ENCODE measurements around the gene GPR119.
"Not testable (repeated sequence)": the region's sequence is repeated elsewhere in the genome, so short reads cannot be mapped to it uniquely, and the experiment has no call there.

Gene GPR119

GRCh38 chrX:130385520-130385919 lies at the start of gene GPR119:
Gene GPR119, minus strand, starts transcription at chrX:130385674. Its CDS starts 227 bp downstream, at chrX:130385447.
- no peak for DNase-seq (ENCODE audit: low spot score)

- not testable (repeated sequence) for DNase-seq (ENCODE audit: low spot score)
Observed at GRCh38 chrX:130429236-130429635, 43.8 kb upstream of the GPR119 start.

- DNase-seq (ENCODE audit: low spot score) = no peak
Observed at GRCh38 chrX:130426531-130426930, 41.1 kb upstream of the GPR119 start.

- no peak for DNase-seq (ENCODE audit: low spot score)
Observed at GRCh38 chrX:130419263-130419662, 33.8 kb upstream of the GPR119 start.

GRCh38 chrX:130418740-130419139 lies 33.3 kb upstream of the GPR119 start:
- no peak for DNase-seq (ENCODE audit: low spot score)

GRCh38 chrX:130418066-130418465 lies 32.6 kb upstream of the GPR119 start:
- no peak for DNase-seq (ENCODE audit: low spot score)

- DNase-seq (ENCODE audit: low spot score) = no peak
Observed at GRCh38 chrX:130416785-130417184, 31.3 kb upstream of the GPR119 start.

GRCh38 chrX:130415201-130415600 lies 29.7 kb upstream of the GPR119 start:
- DNase-seq (ENCODE audit: low spot score) = no peak

- no peak for DNase-seq (ENCODE audit: low spot score)
Observed at GRCh38 chrX:130414800-130415199, 29.3 kb upstream of the GPR119 start.

GRCh38 chrX:130413415-130413814 lies 27.9 kb upstream of the GPR119 start:
- no peak for DNase-seq (ENCODE audit: low spot score)

- DNase-seq (ENCODE audit: low spot score) = no peak
Observed at GRCh38 chrX:130402208-130402684, 16.8 kb upstream of the GPR119 start.

GRCh38 chrX:130401415-130402207 lies 16.1 kb upstream of the GPR119 start, which contains the start of gene RBMX2:
Gene RBMX2, plus strand, starts transcription at chrX:130401987. Its CDS starts 46 bp downstream, at chrX:130402033.
- peak; percentile 79 for DNase-seq (ENCODE audit: low spot score)

GRCh38 chrX:130395341-130395740 lies 9.9 kb upstream of the GPR119 start:
- no peak for DNase-seq (ENCODE audit: low spot score)

GRCh38 chrX:130393451-130394074 lies 8.1 kb upstream of the GPR119 start:
- peak; percentile 65 for DNase-seq (ENCODE audit: low spot score)

- DNase-seq (ENCODE audit: low spot score) = no peak
Observed at GRCh38 chrX:130386408-130386808, 934 bp upstream of the GPR119 start.

- DNase-seq (ENCODE audit: low spot score) = no peak
Observed at GRCh38 chrX:130378024-130378669, 7.3 kb downstream of the GPR119 start.

GRCh38 chrX:130376077-130376476 lies 9.4 kb downstream of the GPR119 start:
- no peak for DNase-seq (ENCODE audit: low spot score)

GRCh38 chrX:130352050-130352449 lies 33.4 kb downstream of the GPR119 start:
- DNase-seq (ENCODE audit: low spot score) = not testable (repeated sequence)

GRCh38 chrX:130351567-130351966 lies 33.9 kb downstream of the GPR119 start:
- DNase-seq (ENCODE audit: low spot score) = no peak

- DNase-seq (ENCODE audit: low spot score) = peak; percentile 8
Observed at GRCh38 chrX:130347321-130347720, 38.2 kb downstream of the GPR119 start.

- no peak for DNase-seq (ENCODE audit: low spot score)
Observed at GRCh38 chrX:130343411-130343810, 42.1 kb downstream of the GPR119 start.

- no peak for DNase-seq (ENCODE audit: low spot score)
Observed at GRCh38 chrX:130340271-130340670, 45.2 kb downstream of the GPR119 start.
